Measurements from ENCODE around the gene IRS2. TPM values are rescaled to one million over a fixed set of nuclear protein-coding genes. Genes with fewer than 3 reads are reported as not detected.

Gene IRS2
- total and polyA plus RNA-seq, 2 experiments from 2014 or later: 3.6 to 14.5 TPM

- Histone ChIP-seq H3K4me1 (ENCODE audit: insufficient read depth) (peaks cover 42% of the 10 kb centered on the region), H3K4me2 (peak overlapping the region; percentile 75), H2AFZ (no peak overlapping the region), H4K20me1 (replicated peaks; ENCODE audit: insufficient read depth) (peaks cover 40% of the 10 kb centered on the region), H3K27ac (ENCODE audit: low read depth) (no peak overlapping the region), H3K79me2 (replicated peaks; ENCODE audit: insufficient read depth) (peaks cover 75% of the 10 kb centered on the region), H3K36me3 (ENCODE audit: insufficient read depth) (no peaks in the 10 kb centered on the region), H3K27me3 (ENCODE audit: insufficient read depth) (no peaks in the 10 kb centered on the region), H3K4me3 (peak overlapping the region; percentile 44; the same call in 1 of the 2 replicates), H3K9me2 (ENCODE audit: insufficient read depth) (no peaks in the 10 kb centered on the region), H3F3A (replicated peaks; ENCODE audit: low read depth) (no peaks in the 10 kb centered on the region)
- ATAC-seq (no peak), DNase-seq (ENCODE audit: low spot score) (no peak)
- Mint-ChIP-seq H3K27ac (no peak overlapping the region; the same call in 1 of the 2 replicates), H3K4me1 (peaks cover 39% of the 10 kb centered on the region), H3K36me3 (ENCODE audit: low read depth) (peaks cover 14% of the 10 kb centered on the region; the same call in 2 of the 3 replicates), H3K4me3 (peak overlapping the region; percentile 38; the same call in 1 of the 3 replicates), H3K9me3 (no peaks in the 10 kb centered on the region), H3K27me3 (ENCODE audit: insufficient read depth, low read depth, poor library complexity) (peaks cover 2% of the 10 kb centered on the region)
- TF ChIP-seq REST (IDR thresholded peaks at IDR 0.05; ENCODE audit: unreplicated experiment): no peak
- no peak for TF ChIP-seq EZH2phosphoT487 (IDR thresholded peaks at IDR 0.05; ENCODE audit: unreplicated experiment)
- TF ChIP-seq STAT1 (IDR thresholded peaks at IDR 0.05; ENCODE audit: unreplicated experiment): no peak
- TF ChIP-seq ZNF462 (CRISPR knock-in tag; IDR thresholded peaks at IDR 0.05): no peak
- TF ChIP-seq NANOG (IDR thresholded peaks at IDR 0.05; ENCODE audit: borderline replicate concordance): no peak
- no peak for TF ChIP-seq CTCF (conservative IDR thresholded peaks at IDR 0.05; ENCODE audit: low read depth in 2 of 2)
- no peak for TF ChIP-seq ZNF114 (CRISPR knock-in tag; IDR thresholded peaks at IDR 0.05)
- TF ChIP-seq EZH2 (IDR thresholded peaks at IDR 0.05; ENCODE audit: low read depth, unreplicated experiment): no peak
- TF ChIP-seq ETS1 (IDR thresholded peaks at IDR 0.05): no peak
- no peak for TF ChIP-seq JUNB (IDR thresholded peaks at IDR 0.05; ENCODE audit: unreplicated experiment)
- no peak for TF ChIP-seq CREB1 (CRISPR knock-in tag; IDR thresholded peaks at IDR 0.05; ENCODE audit: low read depth)
- TF ChIP-seq POLR2AphosphoS5 (IDR thresholded peaks at IDR 0.05; ENCODE audit: low read depth): no peak
- no peak for TF ChIP-seq ZNF331 (CRISPR knock-in tag; IDR thresholded peaks at IDR 0.05; ENCODE audit: low read depth)
These were observed 6.4 kb downstream of the IRS2 start for GRCh38 chr13:109779876-109780510.

Data from GM23338 (cell line).